Measurements from ENCODE around the gene ETV6.

Gene ETV6

DNA sequence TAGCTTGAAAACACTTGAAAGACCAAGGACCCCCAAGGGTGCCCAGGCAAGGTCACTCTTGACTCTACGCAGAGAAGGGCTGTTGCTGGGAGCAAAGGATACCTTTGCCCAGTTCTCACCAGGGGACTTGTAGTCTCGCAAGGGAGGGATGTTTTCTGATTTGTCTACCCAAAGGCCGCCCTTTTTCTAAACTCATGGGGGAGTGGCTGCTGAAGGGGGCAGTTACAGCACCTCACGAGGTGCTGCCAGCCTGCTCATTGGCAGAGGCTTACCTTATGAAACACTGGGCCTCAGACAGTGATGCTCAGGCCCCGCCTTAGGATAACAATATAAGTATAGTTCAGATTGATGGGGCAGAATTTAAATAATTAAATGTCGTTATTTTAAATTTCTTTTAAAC is 107.0 kb downstream of the ETV6 start:
- Histone ChIP-seq H3K4me1 (ENCODE audit: control insufficient read depth, low read depth, low read length) (peaks cover 5% of the 10 kb centered on the region), H2BK120ac (ENCODE audit: low read depth, low read length) (no peak overlapping the region), H4K5ac (ENCODE audit: low read length) (no peak overlapping the region), H3K36me3 (ENCODE audit: control insufficient read depth, insufficient read depth, low read length) (no peaks in the 10 kb centered on the region), H3K9ac (ENCODE audit: low read length) (no peak overlapping the region), H3K18ac (ENCODE audit: low read length) (no peak overlapping the region), H3K56ac (ENCODE audit: low read length) (no peak overlapping the region), H3K23ac (ENCODE audit: low read length) (no peak overlapping the region), H3K4me3 (ENCODE audit: low read length) (no peak overlapping the region), H3K79me1 (ENCODE audit: low read length) (no peaks in the 10 kb centered on the region), H3K27me3 (ENCODE audit: insufficient read depth, low read length, poor library complexity) (no peaks in the 10 kb centered on the region), H2AK5ac (ENCODE audit: low read length) (no peak overlapping the region), H2BK15ac (replicated peaks; ENCODE audit: low read depth) (no peak overlapping the region), H2BK5ac (ENCODE audit: low read length) (no peak overlapping the region), H3K4ac (ENCODE audit: low read depth, low read length) (no peak overlapping the region), H3K4me2 (ENCODE audit: low read length) (no peak overlapping the region), H3K79me2 (ENCODE audit: control insufficient read depth, insufficient read depth, low read length) (no peaks in the 10 kb centered on the region), H3K27ac (ENCODE audit: low read depth, low read length) (no peak overlapping the region), H4K8ac (ENCODE audit: low read depth, low read length) (no peak overlapping the region)
- WGBS (ENCODE audit: extremely low coverage, insufficient coverage, low lambda C conversion rate): no CpG with 5 or more reads among the region's 6 CpGs
- DNase-seq: no peak

DNA sequence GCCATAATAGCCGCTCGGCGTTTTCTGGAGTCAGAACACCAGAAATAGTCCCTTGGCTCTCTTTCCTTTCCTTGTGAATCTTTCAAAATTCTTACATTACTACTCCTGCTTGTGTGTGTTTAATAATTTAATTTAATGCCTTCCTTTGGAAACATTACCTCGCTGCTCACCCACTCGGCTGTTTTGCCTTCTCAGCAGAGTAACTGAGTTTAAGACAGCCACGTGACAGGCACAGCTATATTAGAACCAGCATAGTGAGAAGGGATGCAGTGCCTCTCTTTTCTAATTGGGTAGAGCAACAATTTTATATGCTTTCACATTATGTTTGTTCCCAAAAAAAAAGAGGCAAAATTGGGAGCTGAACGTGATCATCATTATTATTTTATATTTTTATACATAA is 107.6 kb downstream of the ETV6 start:
- Histone ChIP-seq H3K23ac (ENCODE audit: low read length) (no peak overlapping the region), H3K9ac (ENCODE audit: low read length) (no peak overlapping the region), H3K4me1 (ENCODE audit: control insufficient read depth, low read depth, low read length) (peaks cover 5% of the 10 kb centered on the region), H4K5ac (ENCODE audit: low read length) (no peak overlapping the region), H3K4me3 (ENCODE audit: low read length) (no peak overlapping the region), H3K4me2 (ENCODE audit: low read length) (no peak overlapping the region), H3K4ac (ENCODE audit: low read depth, low read length) (no peak overlapping the region), H3K18ac (ENCODE audit: low read length) (no peak overlapping the region), H3K79me2 (ENCODE audit: control insufficient read depth, insufficient read depth, low read length) (no peaks in the 10 kb centered on the region), H2BK120ac (ENCODE audit: low read depth, low read length) (no peak overlapping the region), H2AK5ac (ENCODE audit: low read length) (no peak overlapping the region), H2BK15ac (replicated peaks; ENCODE audit: low read depth) (no peak overlapping the region), H3K36me3 (ENCODE audit: control insufficient read depth, insufficient read depth, low read length) (no peaks in the 10 kb centered on the region), H2BK5ac (ENCODE audit: low read length) (no peak overlapping the region), H4K8ac (ENCODE audit: low read depth, low read length) (no peak overlapping the region), H3K27me3 (ENCODE audit: insufficient read depth, low read length, poor library complexity) (no peaks in the 10 kb centered on the region), H3K27ac (ENCODE audit: low read depth, low read length) (no peak overlapping the region), H3K79me1 (ENCODE audit: low read length) (no peaks in the 10 kb centered on the region), H3K56ac (ENCODE audit: low read length) (no peak overlapping the region)
- WGBS (ENCODE audit: extremely low coverage, insufficient coverage, low lambda C conversion rate): no CpG with 5 or more reads among the region's 7 CpGs
- DNase-seq: no peak

DNA sequence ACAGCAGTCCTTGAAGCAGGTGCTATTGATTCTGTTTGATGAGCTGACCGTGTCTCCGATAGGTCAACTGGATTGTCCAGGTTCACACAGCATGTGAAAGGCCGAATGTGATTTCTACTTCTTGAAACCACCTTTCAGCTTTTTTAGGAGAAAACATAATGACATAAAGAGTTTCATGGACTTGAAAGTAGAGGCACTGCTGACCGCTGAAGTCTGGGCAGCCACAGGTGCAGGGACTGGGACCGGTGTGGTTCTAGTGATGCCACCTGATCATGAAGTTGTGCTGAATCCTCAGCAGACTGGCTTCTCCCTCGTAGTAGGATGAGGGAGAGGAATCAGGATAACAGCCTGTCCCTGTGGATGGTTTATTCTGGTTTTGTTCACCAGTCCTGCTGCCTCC is 108.1 kb downstream of the ETV6 start:
- no peak overlapping the region for H3K4me3 ChIP-seq (ENCODE audit: low read length)
- no peak overlapping the region for H2BK120ac ChIP-seq (ENCODE audit: low read depth, low read length)
- no peak overlapping the region for H3K23ac ChIP-seq (ENCODE audit: low read length)
- no peaks in the 10 kb centered on the region for H3K79me1 ChIP-seq (ENCODE audit: low read length)
- DNase-seq: no peak
- no peak overlapping the region for H3K18ac ChIP-seq (ENCODE audit: low read length)
- no peaks in the 10 kb centered on the region for H3K79me2 ChIP-seq (ENCODE audit: control insufficient read depth, insufficient read depth, low read length)
- H4K5ac ChIP-seq (ENCODE audit: low read length): no peak overlapping the region
- H2BK15ac ChIP-seq (replicated peaks; ENCODE audit: low read depth): no peak overlapping the region
- H2AK5ac ChIP-seq (ENCODE audit: low read length): no peak overlapping the region
- no peak overlapping the region for H3K4me2 ChIP-seq (ENCODE audit: low read length)
- H3K4ac ChIP-seq (ENCODE audit: low read depth, low read length): no peak overlapping the region
- H3K9ac ChIP-seq (ENCODE audit: low read length): no peak overlapping the region
- no CpG with 5 or more reads among the region's 6 CpGs for WGBS (ENCODE audit: extremely low coverage, insufficient coverage, low lambda C conversion rate)
- H2BK5ac ChIP-seq (ENCODE audit: low read length): no peak overlapping the region
- H4K8ac ChIP-seq (ENCODE audit: low read depth, low read length): no peak overlapping the region
- H3K56ac ChIP-seq (ENCODE audit: low read length): no peak overlapping the region
- no peaks in the 10 kb centered on the region for H3K27me3 ChIP-seq (ENCODE audit: insufficient read depth, low read length, poor library complexity)
- H3K36me3 ChIP-seq (ENCODE audit: control insufficient read depth, insufficient read depth, low read length): no peaks in the 10 kb centered on the region
- no peak overlapping the region for H3K27ac ChIP-seq (ENCODE audit: low read depth, low read length)
- H3K4me1 ChIP-seq (ENCODE audit: control insufficient read depth, low read depth, low read length): peaks cover 6% of the 10 kb centered on the region

DNA sequence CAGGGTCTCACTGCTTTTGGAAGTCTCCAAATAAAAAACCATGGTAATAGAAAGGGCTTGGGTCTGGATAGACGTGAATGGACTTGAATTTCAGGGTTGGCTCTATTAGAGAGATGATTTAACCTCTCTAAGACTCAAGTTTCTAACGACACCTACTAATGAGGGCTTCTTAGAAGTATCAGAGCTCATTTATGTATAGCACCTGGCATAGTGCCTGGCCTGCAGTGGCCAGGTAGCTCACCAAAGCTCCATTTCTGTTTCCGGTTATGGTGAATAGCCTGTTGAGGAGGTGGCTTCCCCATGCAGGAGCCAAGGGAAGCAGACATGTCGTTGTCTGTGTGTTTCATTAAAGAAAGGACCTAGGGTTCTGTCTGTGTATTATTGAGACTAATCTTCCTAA is 108.6 kb downstream of the ETV6 start:
- no peaks in the 10 kb centered on the region for H3K27me3 ChIP-seq (ENCODE audit: insufficient read depth, low read length, poor library complexity)
- no peaks in the 10 kb centered on the region for H3K79me2 ChIP-seq (ENCODE audit: control insufficient read depth, insufficient read depth, low read length)
- H4K8ac ChIP-seq (ENCODE audit: low read depth, low read length): no peak overlapping the region
- no peaks in the 10 kb centered on the region for H3K79me1 ChIP-seq (ENCODE audit: low read length)
- no peak overlapping the region for H2BK120ac ChIP-seq (ENCODE audit: low read depth, low read length)
- no peak overlapping the region for H3K27ac ChIP-seq (ENCODE audit: low read depth, low read length)
- no peaks in the 10 kb centered on the region for H3K36me3 ChIP-seq (ENCODE audit: control insufficient read depth, insufficient read depth, low read length)
- no peak for DNase-seq
- no peak overlapping the region for H2BK15ac ChIP-seq (replicated peaks; ENCODE audit: low read depth)
- H3K4ac ChIP-seq (ENCODE audit: low read depth, low read length): no peak overlapping the region
- no peak overlapping the region for H3K4me3 ChIP-seq (ENCODE audit: low read length)
- no peak overlapping the region for H2AK5ac ChIP-seq (ENCODE audit: low read length)
- no peak overlapping the region for H4K5ac ChIP-seq (ENCODE audit: low read length)
- H3K56ac ChIP-seq (ENCODE audit: low read length): no peak overlapping the region
- H3K9ac ChIP-seq (ENCODE audit: low read length): no peak overlapping the region
- WGBS (ENCODE audit: extremely low coverage, insufficient coverage, low lambda C conversion rate): no CpG with 5 or more reads among the region's 4 CpGs
- H3K23ac ChIP-seq (ENCODE audit: low read length): no peak overlapping the region
- H3K4me1 ChIP-seq (ENCODE audit: control insufficient read depth, low read depth, low read length): peaks cover 6% of the 10 kb centered on the region
- no peak overlapping the region for H3K4me2 ChIP-seq (ENCODE audit: low read length)
- H2BK5ac ChIP-seq (ENCODE audit: low read length): no peak overlapping the region
- H3K18ac ChIP-seq (ENCODE audit: low read length): no peak overlapping the region

DNA sequence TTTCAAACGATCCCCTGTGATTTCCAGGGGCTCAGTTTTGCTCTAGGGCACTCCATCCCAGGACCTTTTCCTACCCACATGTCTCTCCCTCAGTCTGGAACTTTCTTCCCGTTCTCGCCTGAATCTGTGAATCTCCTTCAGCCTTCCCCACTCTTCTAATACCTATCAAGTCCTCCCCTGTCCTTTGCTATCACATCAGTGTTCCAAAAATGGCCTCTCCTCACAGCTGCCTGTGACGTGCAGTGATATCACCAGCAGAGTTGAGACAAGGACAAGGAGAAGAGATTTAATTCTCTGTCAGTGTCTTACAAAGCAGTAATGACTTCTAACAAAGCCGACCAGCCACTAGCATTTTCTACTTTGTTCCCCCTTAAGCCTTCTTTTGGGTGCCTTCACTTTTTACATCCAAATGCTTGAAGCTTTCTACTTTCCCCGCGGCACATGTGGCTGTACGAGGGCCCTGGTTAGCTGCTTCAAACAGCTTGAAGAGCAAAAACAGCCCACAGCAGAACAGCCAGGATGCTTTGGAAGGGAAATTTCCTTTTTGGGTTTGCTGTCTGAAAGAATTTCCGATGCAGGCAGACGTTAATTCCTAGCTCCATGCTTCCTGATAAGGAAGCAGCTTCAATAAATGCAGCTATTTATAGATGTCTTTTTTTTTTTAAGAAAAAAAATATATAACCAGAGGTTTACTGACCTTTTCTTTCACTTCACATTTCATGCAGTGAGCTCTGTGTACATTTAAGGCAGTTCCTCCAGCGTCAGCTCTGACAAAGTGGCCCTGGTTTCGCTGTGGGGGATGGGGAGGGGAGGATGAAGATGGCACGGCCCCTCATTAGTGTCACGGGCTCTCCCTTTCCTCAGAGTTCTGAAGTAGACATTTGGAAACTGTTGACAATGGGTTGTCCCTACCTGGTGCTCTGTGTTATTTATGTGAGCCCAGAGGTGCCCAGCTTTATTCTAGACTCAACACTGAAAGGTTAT is 109.3 kb downstream of the ETV6 start:
- DNase-seq: no peak
- no peak overlapping the region for H2BK120ac ChIP-seq (ENCODE audit: low read depth, low read length)
- no peaks in the 10 kb centered on the region for H3K79me2 ChIP-seq (ENCODE audit: control insufficient read depth, insufficient read depth, low read length)
- no peak overlapping the region for H2BK15ac ChIP-seq (replicated peaks; ENCODE audit: low read depth)
- no peak overlapping the region for H3K23ac ChIP-seq (ENCODE audit: low read length)
- H3K4me1 ChIP-seq (ENCODE audit: control insufficient read depth, low read depth, low read length): peaks cover 6% of the 10 kb centered on the region
- no peak overlapping the region for H3K18ac ChIP-seq (ENCODE audit: low read length)
- no peaks in the 10 kb centered on the region for H3K79me1 ChIP-seq (ENCODE audit: low read length)
- H3K56ac ChIP-seq (ENCODE audit: low read length): no peak overlapping the region
- no peaks in the 10 kb centered on the region for H3K27me3 ChIP-seq (ENCODE audit: insufficient read depth, low read length, poor library complexity)
- WGBS (ENCODE audit: extremely low coverage, insufficient coverage, low lambda C conversion rate): no CpG with 5 or more reads among the region's 14 CpGs
- no peak overlapping the region for H3K4ac ChIP-seq (ENCODE audit: low read depth, low read length)
- H3K9ac ChIP-seq (ENCODE audit: low read length): no peak overlapping the region
- no peak overlapping the region for H2BK5ac ChIP-seq (ENCODE audit: low read length)
- H3K27ac ChIP-seq (ENCODE audit: low read depth, low read length): no peak overlapping the region
- H4K5ac ChIP-seq (ENCODE audit: low read length): no peak overlapping the region
- no peak overlapping the region for H2AK5ac ChIP-seq (ENCODE audit: low read length)
- no peaks in the 10 kb centered on the region for H3K36me3 ChIP-seq (ENCODE audit: control insufficient read depth, insufficient read depth, low read length)
- no peak overlapping the region for H3K4me2 ChIP-seq (ENCODE audit: low read length)
- no peak overlapping the region for H3K4me3 ChIP-seq (ENCODE audit: low read length)
- no peak overlapping the region for H4K8ac ChIP-seq (ENCODE audit: low read depth, low read length)

DNA sequence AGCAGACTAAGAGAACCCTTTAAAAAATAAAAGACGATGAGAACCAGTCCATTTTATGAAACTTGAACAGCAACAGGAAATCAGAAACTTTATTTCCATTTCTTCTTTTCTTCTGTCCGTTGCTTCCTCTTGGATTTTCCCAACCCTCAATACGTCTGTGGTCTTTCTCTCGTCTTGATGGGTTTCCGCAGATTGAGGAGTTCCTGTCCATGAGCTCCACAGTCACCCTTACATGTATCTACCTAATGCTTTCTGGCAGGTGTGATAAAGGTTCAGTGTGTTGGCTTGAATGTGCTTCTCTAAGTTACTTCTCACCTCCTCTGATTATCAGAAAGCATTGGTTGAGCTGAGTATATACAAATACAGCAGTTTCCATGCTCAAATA is 110.0 kb downstream of the ETV6 start:
- Histone ChIP-seq H3K4ac (ENCODE audit: low read depth, low read length) (no peak overlapping the region), H4K5ac (ENCODE audit: low read length) (no peak overlapping the region), H3K79me1 (ENCODE audit: low read length) (no peaks in the 10 kb centered on the region), H3K27me3 (ENCODE audit: insufficient read depth, low read length, poor library complexity) (no peaks in the 10 kb centered on the region), H2AK5ac (ENCODE audit: low read length) (no peak overlapping the region), H4K8ac (ENCODE audit: low read depth, low read length) (no peak overlapping the region), H3K4me1 (ENCODE audit: control insufficient read depth, low read depth, low read length) (peaks cover 6% of the 10 kb centered on the region), H3K9ac (ENCODE audit: low read length) (no peak overlapping the region), H3K56ac (ENCODE audit: low read length) (no peak overlapping the region), H3K27ac (ENCODE audit: low read depth, low read length) (no peak overlapping the region), H2BK5ac (ENCODE audit: low read length) (no peak overlapping the region), H3K79me2 (ENCODE audit: control insufficient read depth, insufficient read depth, low read length) (no peaks in the 10 kb centered on the region), H3K36me3 (ENCODE audit: control insufficient read depth, insufficient read depth, low read length) (no peaks in the 10 kb centered on the region), H2BK15ac (replicated peaks; ENCODE audit: low read depth) (no peak overlapping the region), H3K18ac (ENCODE audit: low read length) (no peak overlapping the region), H3K23ac (ENCODE audit: low read length) (no peak overlapping the region), H3K4me3 (ENCODE audit: low read length) (no peak overlapping the region), H2BK120ac (ENCODE audit: low read depth, low read length) (no peak overlapping the region), H3K4me2 (ENCODE audit: low read length) (no peak overlapping the region)
- no CpG with 5 or more reads among the region's 5 CpGs for WGBS (ENCODE audit: extremely low coverage, insufficient coverage, low lambda C conversion rate)
- no peak for DNase-seq

All from mesendoderm (in vitro differentiated cells).